ENCODE results near the gene DNAH5.

DNAH5 gene

DNA sequence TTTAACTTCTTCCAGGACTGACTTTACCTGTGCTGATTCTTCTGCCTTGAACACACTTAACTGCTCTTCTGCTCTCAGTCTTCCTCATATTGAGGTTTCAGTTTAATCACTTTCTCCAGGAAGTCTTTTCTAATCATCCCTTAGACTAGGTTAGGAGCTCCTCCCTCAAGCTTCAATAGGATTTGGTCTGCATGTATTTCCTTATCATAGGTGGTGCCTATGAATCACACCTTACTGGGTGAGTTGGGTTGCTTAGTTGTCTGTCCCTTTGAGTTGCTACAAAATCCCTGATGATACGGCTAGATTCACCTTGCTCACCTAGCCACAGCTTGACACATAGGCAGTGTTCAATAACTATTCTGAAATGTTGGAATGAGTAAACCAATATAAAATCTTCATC, 164.4 kb downstream of the DNAH5 start:
- TF ChIP-seq, protein P1, sequence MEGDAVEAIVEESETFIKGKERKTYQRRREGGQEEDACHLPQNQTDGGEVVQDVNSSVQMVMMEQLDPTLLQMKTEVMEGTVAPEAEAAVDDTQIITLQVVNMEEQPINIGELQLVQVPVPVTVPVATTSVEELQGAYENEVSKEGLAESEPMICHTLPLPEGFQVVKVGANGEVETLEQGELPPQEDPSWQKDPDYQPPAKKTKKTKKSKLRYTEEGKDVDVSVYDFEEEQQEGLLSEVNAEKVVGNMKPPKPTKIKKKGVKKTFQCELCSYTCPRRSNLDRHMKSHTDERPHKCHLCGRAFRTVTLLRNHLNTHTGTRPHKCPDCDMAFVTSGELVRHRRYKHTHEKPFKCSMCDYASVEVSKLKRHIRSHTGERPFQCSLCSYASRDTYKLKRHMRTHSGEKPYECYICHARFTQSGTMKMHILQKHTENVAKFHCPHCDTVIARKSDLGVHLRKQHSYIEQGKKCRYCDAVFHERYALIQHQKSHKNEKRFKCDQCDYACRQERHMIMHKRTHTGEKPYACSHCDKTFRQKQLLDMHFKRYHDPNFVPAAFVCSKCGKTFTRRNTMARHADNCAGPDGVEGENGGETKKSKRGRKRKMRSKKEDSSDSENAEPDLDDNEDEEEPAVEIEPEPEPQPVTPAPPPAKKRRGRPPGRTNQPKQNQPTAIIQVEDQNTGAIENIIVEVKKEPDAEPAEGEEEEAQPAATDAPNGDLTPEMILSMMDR (IDR thresholded peaks at IDR 0.05; ENCODE audit: low read depth, low read length), result no peak
- no peaks in the 10 kb centered on the region for H3K4me1 ChIP-seq
- no peak overlapping the region for H3K4me3 ChIP-seq (ENCODE audit: low read depth, low read length)
- DNase-seq, result no peak
- H3K27me3 ChIP-seq, result no peaks in the 10 kb centered on the region
- no peaks in the 10 kb centered on the region for H3K9me3 ChIP-seq
- H3K36me3 ChIP-seq, result no peaks in the 10 kb centered on the region

DNA sequence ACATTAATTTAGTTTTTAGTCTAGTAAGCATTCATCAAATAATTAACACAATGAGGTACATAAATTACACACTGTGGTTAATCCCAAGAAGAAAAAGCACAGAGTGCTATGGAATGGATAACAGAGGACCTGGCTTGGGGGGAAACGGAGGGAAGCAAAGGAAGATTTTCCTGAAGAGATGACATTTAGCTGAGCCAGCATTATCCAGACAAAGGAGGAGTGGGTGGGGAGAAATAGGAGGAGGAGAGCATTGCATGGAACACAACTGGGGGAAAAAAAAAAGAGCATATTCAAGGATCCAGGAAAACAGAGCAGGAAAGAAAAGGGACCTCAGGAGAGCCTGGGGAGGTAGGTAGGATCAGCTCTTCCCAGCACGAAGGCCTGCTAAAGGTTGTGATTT, 170.8 kb downstream of the DNAH5 start:
- no peaks in the 10 kb centered on the region for H3K9me3 ChIP-seq
- H3K36me3 ChIP-seq, result no peaks in the 10 kb centered on the region
- TF ChIP-seq, protein P1 (IDR thresholded peaks at IDR 0.05; ENCODE audit: low read depth, low read length), result no peak
- no peak for DNase-seq
- H3K4me1 ChIP-seq, result no peaks in the 10 kb centered on the region
- no peak overlapping the region for H3K4me3 ChIP-seq (ENCODE audit: low read depth, low read length)
- no peaks in the 10 kb centered on the region for H3K27me3 ChIP-seq

DNA sequence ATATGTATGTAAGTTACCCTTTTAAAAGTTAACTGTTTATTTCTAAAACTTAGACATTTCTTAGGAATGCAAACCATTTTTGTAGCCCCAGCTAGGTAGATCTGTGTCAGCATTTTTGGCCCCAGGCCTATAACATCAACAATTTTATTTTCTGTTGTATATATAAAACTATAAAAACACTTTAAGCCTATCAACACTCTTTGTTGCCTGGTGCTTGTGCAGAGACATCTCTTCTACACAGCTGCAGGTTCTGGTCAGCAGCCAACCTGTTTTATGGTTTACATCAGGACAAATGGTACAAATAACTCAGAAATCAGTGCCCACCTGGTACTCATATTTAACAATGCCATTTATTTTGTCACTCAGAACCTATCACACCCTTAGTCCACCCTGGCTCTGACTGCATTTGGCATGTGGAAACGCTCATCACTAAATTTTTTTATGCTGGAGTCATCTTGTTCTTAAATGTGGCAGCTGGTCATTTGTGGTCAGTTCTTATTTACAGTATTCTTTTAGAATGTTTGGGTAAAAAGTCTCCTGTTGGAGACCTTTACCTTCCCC, 173.4 kb downstream of the DNAH5 start:
- DNase-seq, result no peak
- TF ChIP-seq, protein P1 (IDR thresholded peaks at IDR 0.05; ENCODE audit: low read depth, low read length), result no peak
- Histone ChIP-seq H3K9me3 (no peaks in the 10 kb centered on the region), H3K27me3 (no peaks in the 10 kb centered on the region), H3K4me1 (no peaks in the 10 kb centered on the region), H3K4me3 (ENCODE audit: low read depth, low read length) (no peak overlapping the region), H3K36me3 (no peaks in the 10 kb centered on the region)

DNA sequence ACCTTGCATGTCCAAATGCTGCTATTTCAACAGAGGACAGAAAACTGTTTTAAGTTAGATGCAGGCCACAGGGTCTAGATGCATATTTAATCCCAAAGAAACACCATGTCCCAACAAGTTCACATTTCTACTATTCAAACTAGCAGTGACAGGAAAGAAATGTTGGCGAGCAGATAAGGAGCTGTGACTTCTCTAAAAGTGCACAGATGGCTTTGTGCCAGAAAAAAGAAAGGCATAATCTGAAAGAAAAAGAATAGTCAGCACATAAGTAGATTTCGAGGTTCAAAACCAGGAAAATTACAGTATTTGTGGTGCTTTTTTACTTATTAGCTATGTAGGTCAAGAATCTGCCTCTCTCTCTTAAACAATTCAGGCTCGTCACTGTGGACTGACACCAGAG, 178.3 kb downstream of the DNAH5 start:
- Histone ChIP-seq H3K9me3 (no peaks in the 10 kb centered on the region), H3K27me3 (peaks cover 5% of the 10 kb centered on the region; the same call in 1 of the 2 replicates), H3K4me3 (ENCODE audit: low read depth, low read length) (no peak overlapping the region), H3K36me3 (no peaks in the 10 kb centered on the region), H3K4me1 (no peaks in the 10 kb centered on the region)
- TF ChIP-seq, protein P1 (IDR thresholded peaks at IDR 0.05; ENCODE audit: low read depth, low read length), result no peak
- DNase-seq, result no peak

DNA sequence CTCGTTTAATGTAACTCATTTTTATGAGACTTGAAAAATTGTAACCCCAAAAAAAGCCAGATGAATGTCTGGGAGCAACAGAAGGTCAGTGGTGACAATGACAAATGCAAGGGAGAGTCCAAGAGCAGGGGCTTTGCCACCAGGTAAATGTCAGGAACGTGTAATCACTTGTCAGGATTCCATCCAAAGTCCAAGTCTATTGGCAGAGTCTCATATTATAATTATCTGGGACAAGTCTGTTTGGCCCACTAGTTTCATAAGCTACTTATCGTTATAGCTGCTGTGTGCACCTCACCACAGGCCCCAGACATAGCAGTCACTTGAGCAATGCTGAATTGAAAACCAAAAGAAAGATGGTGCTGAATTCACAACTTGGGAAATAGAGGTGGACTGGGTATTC, 180.8 kb downstream of the DNAH5 start:
- peaks cover 5% of the 10 kb centered on the region; the same call in 1 of the 2 replicates for H3K27me3 ChIP-seq
- DNase-seq, result no peak
- H3K4me1 ChIP-seq, result no peaks in the 10 kb centered on the region
- no peaks in the 10 kb centered on the region for H3K9me3 ChIP-seq
- TF ChIP-seq, protein P1 (IDR thresholded peaks at IDR 0.05; ENCODE audit: low read depth, low read length), result no peak
- no peak overlapping the region for H3K4me3 ChIP-seq (ENCODE audit: low read depth, low read length)
- H3K36me3 ChIP-seq, result no peaks in the 10 kb centered on the region

DNA sequence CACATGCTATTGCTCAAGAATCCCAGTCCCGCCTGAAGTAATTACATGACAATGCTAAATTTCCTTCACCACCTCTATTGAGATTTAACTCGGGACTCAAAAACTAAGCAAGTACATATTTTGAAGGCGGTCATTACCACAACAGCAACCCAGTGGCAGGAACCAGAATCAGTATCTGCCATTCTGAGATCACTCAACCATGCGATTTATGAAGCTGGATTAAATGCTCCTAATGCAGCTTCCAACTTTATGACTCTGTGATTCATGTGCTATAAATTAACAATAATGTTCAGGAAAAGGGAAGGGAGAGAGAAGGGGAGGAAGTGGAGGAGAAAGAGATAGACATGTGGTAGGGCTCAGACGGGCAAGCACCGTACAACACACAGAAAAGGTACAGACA, 194.7 kb downstream of the DNAH5 start:
- DNase-seq, result no peak
- H3K36me3 ChIP-seq, result no peaks in the 10 kb centered on the region
- TF ChIP-seq, protein P1 (IDR thresholded peaks at IDR 0.05; ENCODE audit: low read depth, low read length), result no peak
- H3K4me1 ChIP-seq, result no peaks in the 10 kb centered on the region
- H3K9me3 ChIP-seq, result no peaks in the 10 kb centered on the region
- H3K4me3 ChIP-seq (ENCODE audit: low read depth, low read length), result no peak overlapping the region
- H3K27me3 ChIP-seq, result no peaks in the 10 kb centered on the region

Measured in BE2C (cell line).